ENCODE measurements around the gene MAPKAPK3.
"Not testable (repeated sequence)": the region's sequence is repeated elsewhere in the genome, so short reads cannot be mapped to it uniquely, and the experiment has no call there.

MAPKAPK3 gene

GRCh38 chr3:50657816-50658215 is 40.9 kb downstream of the MAPKAPK3 start:
- no peak for DNase-seq

- no peak for DNase-seq
These were observed 41.5 kb downstream of the MAPKAPK3 start for GRCh38 chr3:50658416-50658815.

GRCh38 chr3:50658831-50659230 is 41.9 kb downstream of the MAPKAPK3 start:
- no peak for DNase-seq

GRCh38 chr3:50660386-50660785 is 43.4 kb downstream of the MAPKAPK3 start:
- no peak for DNase-seq

GRCh38 chr3:50661321-50661837 is 44.4 kb downstream of the MAPKAPK3 start:
- DNase-seq, result no peak

GRCh38 chr3:50662408-50662807 is 45.5 kb downstream of the MAPKAPK3 start:
- no peak for DNase-seq

GRCh38 chr3:50665081-50665840 is 48.3 kb downstream of the MAPKAPK3 start:
- DNase-seq, result peak; percentile 42

GRCh38 chr3:50665841-50666115 is 48.8 kb downstream of the MAPKAPK3 start:
- DNase-seq, result not testable (repeated sequence)

GRCh38 chr3:50666837-50667236 is 49.9 kb downstream of the MAPKAPK3 start:
- no peak for DNase-seq

GRCh38 chr3:50671331-50671730 is 54.4 kb downstream of the MAPKAPK3 start:
- DNase-seq, result no peak

- no peak for DNase-seq
These were observed 55.7 kb downstream of the MAPKAPK3 start for GRCh38 chr3:50672656-50673055.

- DNase-seq, result no peak
These were observed 57.0 kb downstream of the MAPKAPK3 start for GRCh38 chr3:50673931-50674330.

- peak; percentile 73 for DNase-seq
These were observed 57.6 kb downstream of the MAPKAPK3 start, which contains the start of gene DOCK3 for GRCh38 chr3:50674349-50675178. Gene DOCK3 (plus strand): TSS chr3:50674927. CDS start chr3:50675264, 337 bp downstream.

- no peak for DNase-seq
These were observed 58.5 kb downstream of the MAPKAPK3 start for GRCh38 chr3:50675179-50676030.

- DNase-seq, result no peak
These were observed 59.2 kb downstream of the MAPKAPK3 start for GRCh38 chr3:50676031-50676705.

GRCh38 chr3:50687127-50687751 is 70.3 kb downstream of the MAPKAPK3 start:
- no peak for DNase-seq

- no peak for DNase-seq
These were observed 71.0 kb downstream of the MAPKAPK3 start for GRCh38 chr3:50687916-50688315.

- not testable (repeated sequence) for DNase-seq
These were observed 71.7 kb downstream of the MAPKAPK3 start for GRCh38 chr3:50688602-50689001.

- no peak for DNase-seq
These were observed 72.6 kb downstream of the MAPKAPK3 start for GRCh38 chr3:50689558-50689957.

- no peak for DNase-seq
These were observed 78.1 kb downstream of the MAPKAPK3 start for GRCh38 chr3:50695031-50695430.

GRCh38 chr3:50696276-50696675 is 79.3 kb downstream of the MAPKAPK3 start:
- no peak for DNase-seq

GRCh38 chr3:50698269-50698668 is 81.3 kb downstream of the MAPKAPK3 start:
- DNase-seq, result no peak

Measured in hematopoietic multipotent progenitor cell treated with erythropoietin and hydrocortisone succinate and interleukin-3 and kit ligand, for 6 days (in vitro differentiated cells).